HG02870 (cell line): ENCODE measurements around the gene IGSF10.

Experiments used
- ATAC-seq: cut with Tn5 transposase; IDR thresholded peaks from one replicate; pipeline ENCODE4 v1.9.1; 2021; ENCODE audit warnings: mild to moderate bottlenecking, moderate library complexity; ENCODE audit not compliant: unreplicated experiment

Gene IGSF10

DNA sequence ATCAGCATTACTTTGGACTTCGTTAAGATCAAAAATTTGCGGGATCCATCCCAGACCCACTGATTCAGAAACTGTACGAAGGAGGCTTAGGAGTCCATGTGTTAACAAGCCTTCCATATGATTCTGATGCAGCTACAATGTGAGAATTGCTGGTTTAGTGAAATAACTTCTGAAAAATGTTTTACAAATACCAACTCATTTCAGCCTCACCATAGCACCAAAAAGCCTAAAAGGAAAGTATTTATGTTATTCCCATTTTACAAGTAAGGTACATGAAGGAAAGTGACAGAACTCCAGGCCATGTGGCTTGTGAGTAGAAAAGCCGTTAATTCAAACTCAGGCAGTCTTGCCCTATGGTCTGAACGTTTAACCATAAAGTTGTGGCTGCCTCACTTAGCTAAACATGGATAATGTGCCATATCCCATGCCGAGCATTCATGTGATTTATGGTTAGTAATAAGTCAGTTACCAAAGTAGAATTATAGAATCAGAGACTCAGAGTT lies 1.5 kb upstream of the IGSF10 start:
- ATAC-seq = no peak

DNA sequence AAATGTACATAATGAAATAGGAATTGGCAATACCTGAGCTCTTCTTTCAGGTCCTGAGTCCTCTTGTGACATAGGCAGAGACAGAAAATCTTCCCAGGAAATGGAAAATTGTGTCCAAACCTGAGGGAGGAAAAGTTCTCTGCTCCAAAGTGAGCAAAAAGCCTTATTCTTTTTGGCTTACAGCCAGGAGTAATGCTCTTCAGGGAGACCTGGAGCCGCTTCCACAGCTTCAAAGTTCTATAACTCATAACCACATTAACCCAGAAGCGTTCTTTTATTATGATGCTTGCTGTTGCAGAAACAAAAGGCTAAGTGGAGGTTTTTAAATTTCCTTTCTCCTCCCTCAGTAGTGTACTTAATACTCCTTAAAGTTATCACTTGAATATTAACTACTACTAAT lies 633 bp downstream of the IGSF10 start:
- ATAC-seq = no peak

DNA sequence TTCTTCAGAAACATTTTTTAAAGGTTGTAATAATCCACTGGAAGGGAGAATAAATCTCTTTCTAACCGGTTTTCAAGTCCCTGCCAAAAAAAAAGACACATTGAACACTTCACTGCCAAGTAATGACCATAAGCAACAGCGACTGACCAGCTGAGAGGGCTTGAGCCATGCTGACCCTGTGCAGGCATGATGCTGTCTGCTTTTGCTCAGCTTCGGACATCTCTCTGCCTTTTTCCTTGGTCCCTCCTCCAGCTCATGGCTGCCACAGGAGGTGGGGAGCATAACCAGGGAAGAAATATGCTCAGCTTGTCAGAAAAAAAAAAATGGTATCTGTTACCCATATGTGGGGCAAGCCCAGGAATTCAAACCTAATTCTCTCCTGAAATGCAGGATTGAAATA lies 1.5 kb downstream of the IGSF10 start:
- no peak for ATAC-seq

DNA sequence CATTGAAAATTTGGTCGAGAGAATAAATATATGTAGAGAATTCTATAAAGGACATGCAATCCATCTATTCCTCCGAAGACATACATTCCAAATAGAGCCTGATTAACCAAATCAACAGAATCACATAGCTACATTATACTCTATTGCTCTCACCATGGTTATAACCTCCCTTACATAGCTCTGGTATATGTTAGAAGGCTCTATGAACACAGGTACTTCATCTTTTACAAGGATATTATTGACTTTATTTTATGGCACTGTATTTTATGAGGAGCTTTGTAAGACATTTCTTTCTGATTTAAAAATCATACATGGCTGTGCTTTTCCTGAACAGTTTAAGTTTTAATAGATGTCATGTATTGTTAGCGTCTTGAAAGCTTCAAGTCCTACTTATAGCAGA lies 4.8 kb downstream of the IGSF10 start:
- no peak for ATAC-seq

DNA sequence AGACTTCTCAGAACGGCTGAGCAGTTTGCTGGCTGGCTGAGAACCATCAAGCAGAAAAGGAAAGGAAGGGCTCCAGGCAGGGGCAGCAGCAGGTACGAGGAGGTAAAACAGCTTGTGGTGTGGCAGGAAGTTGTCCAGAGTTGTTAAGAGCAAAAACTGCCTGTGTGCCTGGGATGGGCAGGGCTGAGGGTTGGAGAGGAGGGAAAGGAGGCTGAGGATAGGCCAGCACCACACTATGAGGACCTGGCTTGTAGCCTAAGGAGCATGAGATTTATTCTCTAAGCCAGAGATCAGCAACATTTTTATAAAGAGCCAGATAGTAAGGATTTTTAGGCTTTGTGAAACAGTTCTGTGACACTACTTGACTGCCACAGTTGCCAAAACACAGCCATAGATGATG lies 8.0 kb downstream of the IGSF10 start:
- ATAC-seq = no peak

DNA sequence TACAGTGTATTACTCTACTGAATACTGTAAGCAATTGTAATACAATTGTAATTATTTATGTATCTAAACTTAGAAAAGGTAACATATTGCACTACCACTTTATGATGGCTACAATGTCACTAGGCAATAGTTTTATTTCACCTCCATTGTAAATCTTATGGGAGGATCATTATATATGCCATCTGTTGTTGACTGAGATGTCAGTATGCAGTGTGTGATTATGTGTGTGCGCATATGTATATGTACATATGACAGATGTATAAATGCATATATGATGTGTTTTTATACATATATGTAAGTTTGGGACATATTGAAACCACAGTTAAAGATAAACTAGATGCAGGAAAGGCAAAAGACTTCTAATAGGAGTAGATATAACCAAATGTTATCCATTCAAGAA lies 8.5 kb downstream of the IGSF10 start:
- no peak for ATAC-seq

DNA sequence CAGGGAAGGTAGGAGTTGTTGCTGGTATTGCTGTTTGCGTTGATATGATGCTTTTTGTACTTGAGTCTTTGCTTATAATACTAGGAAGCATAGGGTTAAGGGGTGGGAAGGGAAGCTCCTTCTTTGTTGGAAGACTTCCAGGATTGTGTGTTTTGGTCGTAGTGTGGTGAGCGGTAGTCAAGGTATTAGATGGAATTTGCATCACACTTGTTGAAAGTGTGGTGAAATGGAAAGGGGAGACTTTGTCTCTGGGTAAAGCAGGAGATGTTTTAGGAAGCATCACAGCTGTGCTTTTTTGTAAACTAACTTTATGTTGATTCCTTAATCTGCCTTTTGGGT lies 14.9 kb downstream of the IGSF10 start:
- no peak for ATAC-seq

DNA sequence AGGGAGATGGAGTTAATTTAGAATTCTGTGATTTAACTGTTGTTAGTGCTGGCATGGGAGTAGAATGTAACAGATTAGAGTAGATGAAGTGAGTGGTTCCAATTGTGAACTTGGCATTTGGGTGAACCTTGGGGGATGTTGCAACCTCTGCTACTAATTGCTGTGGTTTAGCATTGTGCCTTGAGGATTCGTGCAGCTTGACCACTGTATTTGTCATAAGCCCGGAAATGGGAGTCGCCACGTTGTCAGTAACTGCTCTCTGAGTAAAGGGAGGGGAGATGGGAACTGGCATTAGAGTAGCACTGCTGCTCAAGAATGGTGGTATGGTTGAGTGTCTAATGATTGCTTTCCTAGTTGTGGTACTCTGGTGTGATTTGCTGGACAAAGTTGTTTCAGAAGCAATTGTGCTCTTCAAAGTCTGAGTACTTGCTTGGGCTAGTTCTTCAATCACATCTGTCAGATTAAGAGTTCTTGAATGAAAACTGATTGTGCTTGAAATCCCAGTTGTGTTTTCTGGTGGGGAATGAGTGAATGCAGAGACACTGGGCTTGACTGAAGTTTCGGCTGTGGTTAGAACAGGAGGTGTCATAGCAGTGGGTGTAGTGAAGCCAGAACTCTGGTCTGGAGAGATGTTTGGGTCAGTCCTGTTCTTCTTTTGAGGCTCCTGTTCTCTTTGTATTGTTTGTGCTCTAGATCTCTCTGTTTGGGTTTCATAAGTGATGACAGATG lies 15.4 kb downstream of the IGSF10 start:
- ATAC-seq = no peak

DNA sequence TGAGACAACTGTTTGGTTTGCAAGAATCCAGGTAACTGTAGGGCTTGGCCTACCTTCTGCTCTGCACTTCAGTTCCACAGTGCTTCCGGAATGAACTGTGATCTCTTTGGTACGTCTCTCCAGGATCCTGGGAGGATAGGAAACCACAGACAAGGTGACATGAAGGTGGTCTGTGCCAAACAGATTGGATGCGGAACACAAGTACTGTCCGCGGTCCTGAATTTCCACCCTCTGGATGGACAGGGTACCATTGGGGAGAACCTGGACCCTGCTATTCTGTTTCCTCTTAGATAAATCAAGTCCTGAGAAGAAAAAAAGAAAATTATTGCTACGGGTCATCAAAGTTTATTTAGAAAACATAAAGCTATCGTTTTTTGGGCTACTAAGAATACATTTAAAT lies 17.3 kb downstream of the IGSF10 start:
- ATAC-seq = no peak

DNA sequence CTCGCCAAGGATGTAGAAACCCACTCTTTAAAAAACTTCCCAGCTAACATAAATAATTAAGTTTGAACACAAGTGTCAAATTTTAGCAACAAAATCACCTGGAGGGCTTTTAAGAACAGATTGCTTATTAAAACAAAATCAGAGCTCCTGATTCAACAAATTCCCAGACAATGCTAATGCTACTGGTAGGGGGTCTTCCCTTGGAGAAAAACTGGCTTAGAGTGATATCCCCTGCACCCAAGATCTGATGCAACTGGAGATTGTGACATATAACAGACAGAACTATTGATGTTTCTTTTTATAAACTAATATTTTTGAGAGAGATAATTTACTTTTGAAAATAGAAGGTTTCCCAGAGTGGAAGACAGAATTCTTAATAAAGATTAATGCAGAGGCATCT lies 19.9 kb downstream of the IGSF10 start:
- no peak for ATAC-seq

DNA sequence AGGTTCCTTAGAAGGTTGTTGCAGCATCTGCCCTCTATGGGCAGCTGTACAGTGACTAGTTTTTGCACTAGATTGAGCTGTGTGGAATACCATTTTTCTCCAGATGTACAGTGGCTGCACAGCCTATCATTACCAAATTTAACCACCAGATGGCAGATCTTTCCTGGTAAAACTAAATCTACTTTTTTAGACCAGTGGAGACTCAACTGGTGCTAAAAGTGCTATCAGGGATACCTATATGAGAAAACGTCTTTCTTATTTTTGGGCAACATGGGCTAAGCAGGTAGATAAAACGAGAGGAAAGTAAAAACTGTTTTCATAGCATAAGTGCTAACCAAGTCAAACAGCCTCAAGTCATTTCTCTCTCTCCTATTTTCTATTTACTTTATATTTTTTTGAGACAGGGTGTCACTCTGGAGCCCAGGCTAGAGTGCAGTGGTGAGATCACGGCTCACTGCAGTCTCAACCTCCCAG lies 21.2 kb downstream of the IGSF10 start:
- ATAC-seq = peak; percentile 76

DNA sequence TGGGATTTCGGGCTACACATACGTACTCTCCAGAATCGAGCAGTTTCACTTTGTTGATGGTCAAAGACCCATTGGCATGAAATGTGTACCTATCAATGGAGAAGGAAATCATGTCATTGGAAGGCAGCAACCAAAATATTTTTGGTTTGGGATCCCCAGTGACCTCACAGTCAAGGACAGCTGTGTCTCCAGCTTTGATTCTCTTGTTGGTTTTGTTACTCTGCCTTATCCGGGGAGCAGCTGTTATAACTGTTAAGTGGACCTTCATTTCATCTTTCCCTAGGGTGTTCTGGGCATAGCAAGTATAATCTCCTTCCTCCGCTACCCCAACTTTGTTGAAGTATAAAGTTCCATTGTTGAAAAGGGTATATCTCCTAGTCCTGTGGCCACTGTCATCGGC lies 23.0 kb downstream of the IGSF10 start:
- no peak for ATAC-seq

DNA sequence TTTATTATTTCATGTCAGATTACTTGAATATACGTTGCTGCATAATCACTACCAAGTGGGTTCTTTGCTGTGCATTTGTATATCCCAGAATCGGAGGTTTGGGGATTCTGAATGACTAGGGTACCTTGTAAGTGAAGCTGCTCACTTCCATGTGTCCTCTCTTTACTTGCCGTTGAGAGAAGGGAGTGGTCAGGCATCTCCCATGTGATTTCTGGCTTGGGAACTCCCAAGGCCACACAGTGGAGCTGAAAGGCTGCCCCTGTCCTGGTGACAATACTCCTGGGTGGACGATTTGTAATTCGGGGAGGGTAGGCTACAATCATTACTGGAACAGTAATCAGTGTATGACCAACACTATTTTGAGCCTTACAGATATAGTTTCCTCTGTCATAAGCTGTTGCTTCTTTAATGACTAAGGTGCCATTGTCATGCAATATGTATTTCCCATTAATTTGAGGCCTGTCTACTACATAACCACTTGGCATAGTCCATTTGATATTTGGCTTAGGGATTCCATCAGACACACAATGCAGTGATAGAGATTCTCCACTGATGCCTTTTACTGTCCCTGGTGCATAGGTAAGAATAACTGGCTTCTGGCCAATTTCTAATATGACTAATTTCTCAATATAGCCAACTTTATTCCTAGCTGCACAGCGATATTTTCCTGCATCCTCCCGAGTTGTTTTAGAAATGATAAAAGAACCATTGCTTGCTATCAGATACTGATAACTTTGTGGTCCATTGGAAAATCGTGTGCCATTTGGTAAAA lies 24.0 kb downstream of the IGSF10 start:
- no peak for ATAC-seq

DNA sequence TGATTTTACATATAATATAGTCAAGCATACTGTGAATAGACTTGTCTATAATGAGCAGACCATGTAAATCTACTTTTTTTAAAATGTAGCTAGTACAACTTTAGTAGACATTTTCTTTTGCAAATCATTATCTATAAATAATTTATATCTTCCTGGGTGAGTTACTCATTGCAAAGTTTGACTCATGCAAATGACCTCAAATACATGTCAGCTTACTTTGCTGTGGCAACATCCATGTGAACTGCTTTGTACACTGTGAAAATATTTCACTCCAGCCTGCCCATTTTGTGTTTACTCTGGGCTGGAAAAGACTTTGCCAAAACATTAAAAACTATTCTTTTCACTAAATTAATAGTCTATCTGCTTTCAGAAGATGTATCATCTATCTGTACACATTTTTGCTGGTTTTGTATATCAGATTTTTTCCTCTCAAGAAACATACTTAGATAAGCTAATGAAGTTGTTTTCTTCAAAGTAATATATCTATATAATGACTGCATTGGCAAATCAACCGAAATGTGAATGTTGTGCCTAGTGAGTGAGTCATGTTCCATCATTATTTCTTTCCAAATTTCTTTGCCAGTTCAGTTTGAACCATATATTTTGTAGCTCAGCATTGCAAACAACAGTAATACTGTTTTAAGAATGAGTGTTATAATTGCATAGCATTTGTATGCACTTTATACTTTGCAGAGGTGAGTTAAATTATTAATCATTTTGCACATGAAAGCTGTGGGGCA lies 26.5 kb downstream of the IGSF10 start:
- no peak for ATAC-seq

DNA sequence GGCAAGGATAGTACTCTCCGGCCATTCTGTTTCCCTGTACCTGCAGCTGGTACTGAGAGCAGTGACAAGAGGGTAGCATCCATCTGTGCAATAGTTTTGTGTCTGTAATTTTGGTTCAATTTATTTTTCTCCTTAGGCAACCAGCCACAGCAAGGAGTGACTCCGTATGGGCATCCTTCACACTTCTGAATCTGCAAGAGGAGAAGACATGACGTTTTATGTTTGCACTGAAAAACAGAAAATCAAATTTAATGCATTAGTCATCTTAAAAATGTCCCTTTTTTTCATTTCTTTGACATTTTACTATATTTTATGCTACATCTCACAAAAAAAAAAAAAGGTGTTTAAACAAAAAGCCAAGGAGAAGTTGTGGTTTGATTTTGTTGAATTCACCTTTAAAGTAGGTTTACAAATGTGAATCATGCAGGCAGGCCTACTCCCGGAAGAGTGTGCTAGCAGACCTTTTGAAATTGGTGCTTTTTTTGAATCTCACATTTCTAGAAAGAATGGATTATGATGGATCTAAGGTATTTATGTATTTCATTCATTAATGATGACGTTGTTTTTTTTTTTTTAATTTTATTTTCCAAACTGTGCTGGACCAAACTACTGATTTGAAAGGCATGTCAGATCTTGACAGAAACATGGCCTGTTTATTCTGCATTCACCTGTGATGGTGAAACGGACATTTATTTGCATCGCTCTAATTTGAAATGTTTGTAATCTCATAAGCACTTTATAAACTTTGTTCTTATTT lies 28.1 kb downstream of the IGSF10 start:
- ATAC-seq = no peak

DNA sequence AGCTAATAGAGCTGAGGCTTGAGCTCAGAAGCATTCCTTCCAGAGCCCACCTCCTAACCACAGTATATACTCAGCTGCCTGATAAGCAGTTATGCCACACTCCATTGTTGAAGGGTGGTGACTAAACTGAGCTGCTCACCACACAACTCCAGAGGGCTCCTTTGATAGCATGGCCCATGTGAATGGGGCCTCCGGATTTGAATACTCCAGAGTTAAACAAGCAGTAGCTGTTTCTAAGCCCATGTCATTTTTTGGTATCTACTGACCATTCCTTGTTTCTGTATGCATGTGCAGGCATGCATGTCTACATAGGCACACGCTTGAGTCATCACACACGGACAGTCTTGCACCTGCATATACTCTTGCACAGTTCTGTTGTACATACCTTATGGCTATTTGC lies 28.9 kb downstream of the IGSF10 start:
- ATAC-seq = no peak

DNA sequence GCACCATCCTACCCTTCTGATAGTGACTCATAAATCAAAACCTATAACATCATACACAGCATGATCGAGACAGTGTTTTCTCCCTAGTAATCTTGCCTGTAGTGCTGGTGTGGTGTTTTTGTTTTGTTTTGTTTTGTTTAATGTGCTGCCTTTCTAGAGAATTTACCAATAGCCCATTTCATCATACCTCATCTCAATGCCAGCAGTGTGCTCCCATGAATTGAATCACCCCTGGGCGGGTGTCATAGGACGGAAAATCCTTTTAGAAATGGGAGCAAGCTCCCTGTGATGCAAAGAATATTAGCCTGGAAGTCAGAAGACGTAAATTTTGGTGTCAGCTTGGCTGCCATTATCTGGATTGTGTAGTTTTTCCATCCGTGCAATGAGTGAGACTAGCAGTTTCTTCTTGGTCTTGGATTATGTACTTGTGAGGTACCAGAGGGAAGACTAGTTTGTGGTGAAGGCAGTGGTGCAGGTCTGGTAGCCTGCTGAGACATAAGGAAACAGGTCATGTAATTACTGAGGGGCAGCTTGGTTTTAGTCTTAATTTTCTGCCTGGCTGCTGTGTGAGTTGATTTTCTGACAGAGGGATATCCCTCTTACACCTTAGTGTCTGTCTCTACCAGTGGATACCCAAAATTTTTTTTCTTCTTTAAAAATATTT lies 29.9 kb downstream of the IGSF10 start:
- peak; percentile 45 for ATAC-seq

DNA sequence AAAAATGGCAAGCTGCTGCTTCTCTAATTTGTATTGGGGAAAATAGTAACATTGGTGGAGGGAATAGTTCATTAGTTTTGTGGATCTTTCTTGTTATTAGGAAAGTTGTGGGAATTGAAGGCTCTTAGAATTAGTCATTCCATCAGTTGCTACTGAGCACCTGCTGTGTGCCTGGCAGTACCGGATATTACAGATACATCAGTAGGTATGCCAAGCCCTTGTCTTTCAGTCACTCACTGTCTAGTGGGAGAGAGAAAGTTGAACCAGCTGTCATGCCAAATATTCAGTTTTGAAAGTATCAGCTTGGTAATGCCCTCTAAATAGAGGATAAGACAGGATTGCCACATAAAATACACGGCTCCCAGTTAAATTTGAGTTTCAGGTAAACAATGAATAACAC lies 32.5 kb downstream of the IGSF10 start:
- no peak for ATAC-seq

DNA sequence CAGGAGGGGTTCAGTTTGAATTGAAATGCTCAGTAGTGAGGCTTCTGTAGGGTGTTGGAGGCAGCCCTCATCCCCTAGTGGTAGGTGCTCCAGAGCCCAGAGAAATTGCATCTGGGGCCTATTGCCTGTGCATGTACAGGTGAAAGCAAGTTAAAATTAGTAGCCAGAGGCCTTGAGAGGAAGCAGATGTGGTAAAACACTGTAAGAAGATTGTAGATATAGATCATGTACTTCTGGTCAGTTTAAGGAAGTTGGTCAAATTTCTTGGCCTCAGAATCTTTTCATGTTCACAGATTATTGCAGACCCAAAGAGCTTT lies 34.6 kb downstream of the IGSF10 start:
- peak; percentile 72 for ATAC-seq

DNA sequence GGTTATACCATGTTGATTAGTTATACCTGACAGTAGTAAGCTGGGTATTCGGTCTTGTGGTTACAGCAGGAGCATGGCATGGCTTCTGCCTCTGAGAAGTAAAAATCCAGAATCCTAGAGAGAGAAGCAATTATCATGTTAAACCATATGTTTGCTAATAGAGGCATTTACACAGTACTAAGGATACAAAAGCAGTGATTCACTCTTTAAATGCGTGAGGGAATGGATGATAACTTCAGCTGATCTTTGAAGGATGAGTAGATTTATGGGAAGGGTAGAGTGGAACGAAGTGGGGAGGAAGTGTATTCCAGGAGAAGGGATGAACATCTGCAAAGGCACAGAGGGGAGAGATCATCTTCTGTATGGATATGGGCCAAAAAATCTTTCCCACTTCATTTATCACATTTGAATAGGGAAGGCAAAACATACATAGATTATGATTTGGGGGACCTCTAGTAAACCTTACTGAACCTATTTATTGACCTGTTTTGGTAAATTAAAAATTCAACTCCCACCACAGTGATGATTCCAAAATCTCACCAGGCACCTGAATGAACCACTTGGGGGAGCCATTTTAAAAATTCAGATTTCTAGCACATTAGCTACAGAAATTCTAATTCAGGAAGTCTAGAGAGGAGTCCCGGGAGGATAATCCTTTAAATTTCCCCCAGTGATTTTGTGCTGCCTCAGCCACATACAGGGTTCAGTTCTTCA lies 35.1 kb downstream of the IGSF10 start:
- peak; percentile 25 for ATAC-seq
